ENCODE results near the gene GRM7.

Gene GRM7

GRCh38 chr3:7781395-7781794 lies 920.5 kb downstream of the GRM7 start:
- CTCF ChIA-PET, result no interaction called here
- DNase-seq (ENCODE audit: low spot score), result no peak
- POLR2A ChIA-PET (ENCODE audit: low non-redundant PET), result no interaction called here
- TF ChIP-seq CTCF (conservative IDR thresholded peaks at IDR 0.05; ENCODE audit: low read depth), result no peak
- H3K27ac ChIP-seq, result no peak overlapping the region

- no peak for TF ChIP-seq CTCF (conservative IDR thresholded peaks at IDR 0.05; ENCODE audit: low read depth)
- ChIA-PET POLR2A (ENCODE audit: low non-redundant PET) (no interaction called here), CTCF (no interaction called here)
- H3K27ac ChIP-seq, result no peak overlapping the region
- DNase-seq (ENCODE audit: low spot score), result no peak
These were observed 927.2 kb downstream of the GRM7 start for GRCh38 chr3:7787871-7788828.

GRCh38 chr3:7788881-7789280 lies 928.0 kb downstream of the GRM7 start:
- TF ChIP-seq CTCF (conservative IDR thresholded peaks at IDR 0.05; ENCODE audit: low read depth), result no peak
- ChIA-PET CTCF (no interaction called here), POLR2A (ENCODE audit: low non-redundant PET) (no interaction called here)
- no peak overlapping the region for H3K27ac ChIP-seq
- DNase-seq (ENCODE audit: low spot score), result no peak

- DNase-seq (ENCODE audit: low spot score), result no peak
- CTCF ChIA-PET, result no interaction called here
- H3K27ac ChIP-seq, result no peak overlapping the region
- no peak for TF ChIP-seq CTCF (conservative IDR thresholded peaks at IDR 0.05; ENCODE audit: low read depth)
- POLR2A ChIA-PET (ENCODE audit: low non-redundant PET), result no interaction called here
These were observed 928.4 kb downstream of the GRM7 start for GRCh38 chr3:7789324-7789723.

- POLR2A ChIA-PET (ENCODE audit: low non-redundant PET), result no interaction called here
- TF ChIP-seq CTCF (conservative IDR thresholded peaks at IDR 0.05; ENCODE audit: low read depth), result no peak
- DNase-seq (ENCODE audit: low spot score), result no peak
- H3K27ac ChIP-seq, result no peak overlapping the region
- CTCF ChIA-PET, result no interaction called here
These were observed 929.2 kb downstream of the GRM7 start for GRCh38 chr3:7790141-7790540.

All from RWPE1 (cell line).